Myometrial cell (primary cell): Measurements from ENCODE around the gene NPPC. TPM values are rescaled to one million over a fixed set of nuclear protein-coding genes. Genes with fewer than 3 reads are reported as not detected.

Experiments used
- total RNA-seq: library from RNA; depleted of rRNA; stranded (reverse); fragments of >200 nt; gene quantifications from 2 replicates; pipeline ENCODE4 v1.2.3, GENCODE V29; 2015

The NPPC gene
- total RNA-seq, result 0.58 TPM in 1 of 2 replicates, not detected in the other

GRCh38 chr2:231926180-231926741 is at the start of gene NPPC:
Gene NPPC (minus strand): TSS chr2:231926396. CDS start chr2:231926249, 147 bp downstream.

DNA sequence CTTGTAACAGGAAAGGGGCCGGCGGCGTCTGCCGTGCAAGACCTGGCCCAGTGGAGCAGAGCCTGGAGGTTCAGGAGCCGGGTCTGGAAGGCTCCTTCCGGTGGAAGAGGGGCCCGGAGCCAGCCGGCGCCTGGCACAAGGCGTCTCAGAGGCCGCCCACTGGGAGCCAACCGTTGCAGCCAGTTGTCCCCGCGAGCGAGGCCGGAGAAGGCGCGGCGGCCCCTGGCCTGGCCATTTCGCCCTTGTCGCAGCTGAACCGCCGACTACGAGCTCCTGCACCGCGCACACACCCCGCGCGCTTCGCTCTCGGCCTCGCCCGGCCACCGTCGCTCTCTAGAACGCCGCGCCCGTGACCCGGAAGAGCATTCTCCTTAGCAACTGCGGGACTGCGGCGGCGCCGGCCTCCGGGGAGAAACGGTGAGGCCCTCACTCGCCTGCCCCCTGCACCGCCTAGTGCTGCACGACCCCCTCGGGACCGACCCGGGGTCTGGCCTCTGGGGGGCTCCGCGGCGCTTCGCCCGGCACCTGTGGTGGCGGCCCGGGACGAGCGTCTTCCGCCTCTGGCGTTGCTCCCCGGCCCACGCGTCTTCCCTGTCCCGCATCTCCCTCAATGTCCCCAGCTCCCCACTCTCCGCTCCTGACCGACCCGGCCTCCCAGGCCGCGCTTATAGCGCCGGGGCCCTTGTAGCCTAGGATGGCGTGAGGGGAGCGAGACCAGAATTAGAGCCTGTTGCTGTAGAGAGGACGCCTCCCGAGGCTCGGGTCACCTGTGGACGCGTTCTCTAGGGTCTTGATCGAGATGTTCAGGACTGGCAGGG is 35.4 kb upstream of the NPPC start, which contains the start of gene DIS3L2:
TSS of gene DIS3L2 (plus strand) at position 365 of the 818 bp plus-strand sequence. CDS start 53,215 bp downstream, outside the sequence.

Other genes starting within 250 kb of the NPPC start
- 654 and 669 TPM in 2 replicates for gene PTMA, start 217.9 kb downstream of the NPPC start, total RNA-seq
- 27.7 and 41.3 TPM in 2 replicates for gene PDE6D, start 145.1 kb downstream of the NPPC start, total RNA-seq
- 21.8 and 26.8 TPM in 2 replicates for gene COPS7B, start 140.0 kb downstream of the NPPC start, total RNA-seq
- 11.2 and 14.4 TPM in 2 replicates for gene DIS3L2, start 35.3 kb upstream of the NPPC start, total RNA-seq